Ishikawa (cell line): ENCODE results near the gene CYP39A1.
A peak's percentile ranks its signal among the peaks of the same experiment; 100 is the strongest.

Experiments
- CEBPB ChIP-seq: IDR thresholded peaks from 2 replicates; pipeline ENCODE4 v1.6.1; 2012
- CREB1 ChIP-seq: IDR thresholded peaks from 2 replicates; pipeline ENCODE4 v1.6.1; 2012; ENCODE audit warnings: low read depth
- EGR1 ChIP-seq: IDR thresholded peaks from 2 replicates; pipeline ENCODE4 v1.6.1; 2012
- EP300 ChIP-seq: IDR thresholded peaks from 2 replicates; pipeline ENCODE4 v1.6.1; 2012; ENCODE audit warnings: borderline replicate concordance
- FOXM1 ChIP-seq: IDR thresholded peaks from 2 replicates; pipeline ENCODE4 v1.6.1; 2012; ENCODE audit warnings: low read depth, borderline replicate concordance
- NFIC ChIP-seq: IDR thresholded peaks from 2 replicates; pipeline ENCODE4 v1.6.1; 2012
- RAD21 ChIP-seq: IDR thresholded peaks from 2 replicates; pipeline ENCODE4 v1.6.1; 2012; ENCODE audit warnings: low read depth
- TAF1 ChIP-seq: IDR thresholded peaks from 2 replicates; pipeline ENCODE4 v1.6.1; 2012; ENCODE audit warnings: low read depth, mild to moderate bottlenecking
- TCF12 ChIP-seq: IDR thresholded peaks from 2 replicates; pipeline ENCODE4 v1.6.1; 2012; ENCODE audit warnings: low read depth
- TEAD4 ChIP-seq: IDR thresholded peaks from 2 replicates; pipeline ENCODE4 v1.6.1; 2012
- YY1 ChIP-seq: IDR thresholded peaks from 2 replicates; pipeline ENCODE4 v1.6.1; 2012; ENCODE audit warnings: low read depth
- ZBTB7A ChIP-seq: IDR thresholded peaks from 2 replicates; pipeline ENCODE4 v1.6.1; 2012; ENCODE audit warnings: low read depth
- TF ChIP-seq, protein P1 (sequence below): IDR thresholded peaks from 2 replicates; pipeline ENCODE4 v1.6.1; 2012
- TF ChIP-seq, protein P2 (sequence below): IDR thresholded peaks from 2 replicates; pipeline ENCODE4 v1.6.1; 2012
- TF ChIP-seq, protein P3 (sequence below): IDR thresholded peaks from 2 replicates; pipeline ENCODE4 v1.6.1; 2012; ENCODE audit warnings: low read depth, mild to moderate bottlenecking

The CYP39A1 gene

DNA sequence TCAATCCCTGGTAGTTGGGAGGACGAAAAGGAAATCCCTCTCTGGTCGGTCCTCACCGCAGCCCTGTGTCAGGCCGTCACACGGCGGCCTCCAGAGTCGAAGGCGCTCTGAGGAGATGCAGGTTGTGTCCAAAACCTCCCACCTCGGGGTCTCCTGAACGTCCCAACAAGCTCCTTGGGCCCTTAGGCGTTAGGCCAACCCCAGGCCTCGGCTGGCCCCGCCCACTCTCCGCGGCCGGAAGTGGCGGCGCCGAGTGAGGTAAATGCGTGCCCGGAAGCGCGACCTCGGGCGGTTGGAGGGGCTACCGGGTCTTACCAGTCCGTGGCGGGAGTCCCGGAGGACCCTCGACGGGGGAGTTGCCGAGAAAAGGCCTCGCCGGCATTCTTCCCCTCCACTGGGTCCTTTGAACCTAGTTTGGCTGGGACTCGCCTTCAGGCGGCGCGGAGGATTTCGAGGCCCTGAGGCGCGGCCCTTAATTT, 35.0 kb upstream of the CYP39A1 start, which contains the start of gene TDRD6:
TSS of gene TDRD6 (plus strand) at position 267 of the 479 bp plus-strand sequence. CDS start 244 bp downstream, outside the sequence.
- TF ChIP-seq TAF1, result no peak
- no peak for TF ChIP-seq RAD21
- TF ChIP-seq CREB1, result no peak

DNA sequence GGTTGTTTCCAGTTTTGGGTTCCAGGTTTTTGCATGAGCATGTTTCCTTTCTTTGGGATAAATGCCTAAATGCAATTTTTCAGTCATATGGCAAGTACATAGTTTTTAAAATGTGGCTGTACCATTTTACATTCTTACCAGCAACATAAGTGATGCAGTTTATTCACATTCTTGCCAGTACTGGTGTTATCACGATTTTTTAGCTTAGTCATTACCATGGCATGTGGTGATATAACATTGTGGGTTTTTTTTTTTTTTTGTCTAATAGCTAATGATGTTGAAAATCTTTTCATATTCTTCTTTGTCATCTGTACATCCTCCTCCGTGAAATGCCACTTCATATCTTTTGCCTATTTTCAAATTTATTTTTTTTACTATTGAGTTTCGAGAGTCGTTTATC, 32.2 kb upstream of the CYP39A1 start:
- TF ChIP-seq TEAD4 (no peak), YY1 (no peak), EP300 (no peak), RAD21 (no peak), FOXM1 (no peak), EGR1 (no peak), NFIC (no peak), CREB1 (no peak), CEBPB (no peak), ZBTB7A (no peak), TCF12 (no peak), TAF1 (no peak)
- TF ChIP-seq, protein P1, sequence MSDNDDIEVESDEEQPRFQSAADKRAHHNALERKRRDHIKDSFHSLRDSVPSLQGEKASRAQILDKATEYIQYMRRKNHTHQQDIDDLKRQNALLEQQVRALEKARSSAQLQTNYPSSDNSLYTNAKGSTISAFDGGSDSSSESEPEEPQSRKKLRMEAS, result no peak
- TF ChIP-seq, protein P2, sequence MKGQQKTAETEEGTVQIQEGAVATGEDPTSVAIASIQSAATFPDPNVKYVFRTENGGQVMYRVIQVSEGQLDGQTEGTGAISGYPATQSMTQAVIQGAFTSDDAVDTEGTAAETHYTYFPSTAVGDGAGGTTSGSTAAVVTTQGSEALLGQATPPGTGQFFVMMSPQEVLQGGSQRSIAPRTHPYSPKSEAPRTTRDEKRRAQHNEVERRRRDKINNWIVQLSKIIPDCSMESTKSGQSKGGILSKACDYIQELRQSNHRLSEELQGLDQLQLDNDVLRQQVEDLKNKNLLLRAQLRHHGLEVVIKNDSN, result no peak
- TF ChIP-seq, protein P3, sequence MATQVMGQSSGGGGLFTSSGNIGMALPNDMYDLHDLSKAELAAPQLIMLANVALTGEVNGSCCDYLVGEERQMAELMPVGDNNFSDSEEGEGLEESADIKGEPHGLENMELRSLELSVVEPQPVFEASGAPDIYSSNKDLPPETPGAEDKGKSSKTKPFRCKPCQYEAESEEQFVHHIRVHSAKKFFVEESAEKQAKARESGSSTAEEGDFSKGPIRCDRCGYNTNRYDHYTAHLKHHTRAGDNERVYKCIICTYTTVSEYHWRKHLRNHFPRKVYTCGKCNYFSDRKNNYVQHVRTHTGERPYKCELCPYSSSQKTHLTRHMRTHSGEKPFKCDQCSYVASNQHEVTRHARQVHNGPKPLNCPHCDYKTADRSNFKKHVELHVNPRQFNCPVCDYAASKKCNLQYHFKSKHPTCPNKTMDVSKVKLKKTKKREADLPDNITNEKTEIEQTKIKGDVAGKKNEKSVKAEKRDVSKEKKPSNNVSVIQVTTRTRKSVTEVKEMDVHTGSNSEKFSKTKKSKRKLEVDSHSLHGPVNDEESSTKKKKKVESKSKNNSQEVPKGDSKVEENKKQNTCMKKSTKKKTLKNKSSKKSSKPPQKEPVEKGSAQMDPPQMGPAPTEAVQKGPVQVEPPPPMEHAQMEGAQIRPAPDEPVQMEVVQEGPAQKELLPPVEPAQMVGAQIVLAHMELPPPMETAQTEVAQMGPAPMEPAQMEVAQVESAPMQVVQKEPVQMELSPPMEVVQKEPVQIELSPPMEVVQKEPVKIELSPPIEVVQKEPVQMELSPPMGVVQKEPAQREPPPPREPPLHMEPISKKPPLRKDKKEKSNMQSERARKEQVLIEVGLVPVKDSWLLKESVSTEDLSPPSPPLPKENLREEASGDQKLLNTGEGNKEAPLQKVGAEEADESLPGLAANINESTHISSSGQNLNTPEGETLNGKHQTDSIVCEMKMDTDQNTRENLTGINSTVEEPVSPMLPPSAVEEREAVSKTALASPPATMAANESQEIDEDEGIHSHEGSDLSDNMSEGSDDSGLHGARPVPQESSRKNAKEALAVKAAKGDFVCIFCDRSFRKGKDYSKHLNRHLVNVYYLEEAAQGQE, result no peak

DNA sequence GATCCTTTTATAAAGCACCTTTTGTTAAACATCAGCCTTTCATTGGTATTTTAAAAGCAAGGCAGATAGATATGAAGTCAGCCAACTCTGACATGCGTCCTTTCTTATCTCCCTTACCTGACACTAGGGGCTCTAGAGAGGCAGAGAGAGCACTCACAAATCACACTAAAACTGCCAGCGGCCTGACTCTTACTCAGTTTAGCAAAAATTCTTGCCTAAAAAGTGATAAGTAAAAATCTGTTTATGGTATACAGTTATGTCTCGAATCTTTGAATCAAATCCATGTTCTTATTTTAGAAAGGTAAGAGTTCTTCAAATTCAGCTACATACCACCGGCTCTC, 24.7 kb upstream of the CYP39A1 start:
- TF ChIP-seq, protein P1, result no peak
- TF ChIP-seq RAD21, result peak; percentile 17; the same call in 1 of the 2 replicates

DNA sequence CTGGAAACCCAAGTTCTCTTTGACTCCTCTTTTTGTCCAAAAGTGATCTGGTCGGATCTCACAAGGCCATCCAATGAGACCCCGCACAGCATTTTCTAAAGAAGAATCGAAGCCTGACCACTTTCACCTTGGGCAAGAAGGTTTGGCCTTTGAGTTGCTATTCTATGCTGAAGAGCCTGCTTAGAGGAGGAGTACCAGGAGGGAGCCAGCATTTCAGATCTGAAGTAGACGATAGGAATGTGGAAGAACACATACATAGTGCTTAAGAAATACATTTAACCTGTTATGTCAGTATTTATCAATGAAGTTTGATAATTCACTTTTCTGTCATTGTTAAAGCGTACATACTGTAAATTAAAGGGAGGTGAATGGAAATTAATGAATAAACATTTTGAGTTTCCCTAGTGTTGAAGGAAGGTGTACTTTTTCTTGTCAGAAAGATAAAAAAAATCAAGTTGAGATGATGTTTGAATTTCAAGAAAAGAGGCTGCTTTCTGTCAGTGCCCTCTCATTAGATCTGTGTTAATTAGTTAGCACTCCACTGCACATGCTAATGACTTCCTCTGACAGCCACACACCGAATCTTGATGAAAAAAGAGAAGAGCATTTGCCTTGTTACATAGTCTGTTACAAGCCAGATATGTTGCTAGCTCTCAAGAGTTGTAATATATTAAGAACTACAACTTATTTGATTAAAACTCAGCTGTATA, 24.1 kb upstream of the CYP39A1 start:
- no peak for TF ChIP-seq YY1
- TF ChIP-seq TAF1, result no peak
- TF ChIP-seq TCF12, result no peak
- TF ChIP-seq, protein P1, result no peak
- no peak for TF ChIP-seq EP300
- no peak for TF ChIP-seq NFIC
- no peak for TF ChIP-seq FOXM1
- TF ChIP-seq, protein P2, result no peak
- no peak for TF ChIP-seq CREB1
- TF ChIP-seq, protein P3, result no peak
- TF ChIP-seq EGR1, result no peak
- no peak for TF ChIP-seq ZBTB7A
- TF ChIP-seq TEAD4, result no peak
- no peak for TF ChIP-seq CEBPB
- no peak for TF ChIP-seq RAD21

DNA sequence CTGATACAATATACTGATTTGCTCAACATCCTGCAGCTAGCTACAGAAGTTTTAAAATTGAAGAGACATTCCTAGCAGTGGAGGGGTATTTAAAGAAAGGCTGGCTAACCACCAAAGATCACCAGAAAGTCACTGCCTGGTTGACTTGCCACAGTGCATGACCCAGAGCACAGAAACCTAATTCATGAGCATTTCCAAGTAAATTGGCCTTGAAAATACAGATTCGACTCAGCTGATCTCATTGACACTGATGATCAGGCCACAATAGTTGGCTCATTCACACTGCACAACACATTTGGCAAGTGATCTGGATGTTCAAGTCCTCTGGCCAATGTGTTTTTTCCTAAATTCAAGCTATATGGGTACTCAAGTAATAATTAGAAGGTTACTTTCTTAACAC, 21.8 kb upstream of the CYP39A1 start:
- no peak for TF ChIP-seq TEAD4
- TF ChIP-seq, protein P2, result no peak
- TF ChIP-seq NFIC, result no peak
- TF ChIP-seq, protein P3, result no peak
- no peak for TF ChIP-seq FOXM1
- TF ChIP-seq CEBPB, result no peak
- no peak for TF ChIP-seq TAF1
- no peak for TF ChIP-seq YY1
- no peak for TF ChIP-seq TCF12
- TF ChIP-seq CREB1, result no peak
- TF ChIP-seq EP300, result no peak
- TF ChIP-seq, protein P1, result no peak
